K562 (cell line): Measurements from ENCODE around the gene TMEM139. TPM values are rescaled to one million over a fixed set of nuclear protein-coding genes. Genes with fewer than 3 reads are reported as not detected.

ENCODE experiments used
- NCOA1 ChIP-seq: fragments of 450-650 bp; IDR thresholded peaks from 2 replicates; pipeline ENCODE4 v1.6.1; 2016; ENCODE audit warnings: low read depth
- NFIC ChIP-seq: fragments of 450-650 bp; IDR thresholded peaks from 2 replicates; pipeline ENCODE4 v1.6.1; 2017; ENCODE audit warnings: mild to moderate bottlenecking, inconsistent platforms
- RAD51 ChIP-seq: fragments of 450-650 bp; IDR thresholded peaks from 2 replicates; pipeline ENCODE4 v1.7.1; 2016; ENCODE audit warnings: low read depth, mild to moderate bottlenecking, borderline replicate concordance
- SMAD4 ChIP-seq: fragments of 250-450 bp; sonication (Bioruptor Pico); conservative IDR thresholded peaks from 2 replicates; pipeline ENCODE4 v1.8.0; 2021; ENCODE audit warnings: inconsistent platforms, mild to moderate bottlenecking, moderate library complexity
- ZNF717 ChIP-seq: fragments of 250-450 bp; sonication (Bioruptor Pico); IDR thresholded peaks from 2 replicates; pipeline ENCODE4 v1.5.0; 2021
- polyA plus RNA-seq, 8 experiments: library from polyadenylated mRNA; depleted of rRNA in 4 of 8; stranded (reverse) in 5 of 8; unstranded in 3 of 8; fragments of >200 nt; fragmentation: Nextera tagmentation in 2 of 8; fragmentation: Illumina TruSeq in 1 of 8; extraction: Ambion mirVana in 2 of 8; extraction: Trizol in 1 of 8; gene quantifications; 2 replicates each; pipeline versions ENCODE4 v1.2.1 to v1.2.3, GENCODE V29; 2011 to 2014; ENCODE audit warnings: inconsistent platforms in 1 of 8, missing spikeins in 1 of 8
- total RNA-seq, 7 experiments: library from RNA; depleted of rRNA in 6 of 7; stranded (reverse); fragments of >200 nt in 6 of 7; fragmentation: Illumina TruSeq in 2 of 7; extraction: Trizol in 2 of 7; gene quantifications; 2 replicates each; pipeline versions ENCODE4 v1.2.1 to v1.2.3, GENCODE V29; 2011 to 2021; ENCODE audit warnings: low replicate concordance in 1 of 7
- TF ChIP-seq, protein P1 (sequence below): IDR thresholded peaks from 3 replicates; pipeline ENCODE4 v1.6.1; 2011; ENCODE audit warnings: borderline replicate concordance, mild to moderate bottlenecking, moderate library complexity; ENCODE audit not compliant: insufficient read length; ENCODE audit errors: extremely low read depth
- TF ChIP-seq, protein P2 (sequence below), 2 experiments: fragments of 450-650 bp; formaldehyde crosslinking in 1 of 2; IDR thresholded peaks; 2 replicates each; pipeline versions ENCODE4 v1.4.0 to v1.6.1; 2014 to 2020; ENCODE audit warnings: mild to moderate bottlenecking in 2 of 2, borderline replicate concordance in 1 of 2, low read depth in 1 of 2
- TF ChIP-seq, protein P3 (sequence below), 2 experiments: fragments of 150-350 bp in 1 of 2; IDR thresholded peaks; 2 replicates each; pipeline ENCODE4 v1.6.1; 2012 to 2016; ENCODE audit warnings: low read depth in 2 of 2, low read length in 2 of 2, mild to moderate bottlenecking in 1 of 2, moderate library complexity in 1 of 2
- TF ChIP-seq, protein P4 (sequence below): fragments of 250-450 bp; sonication (Bioruptor Pico); IDR thresholded peaks from 2 replicates; pipeline ENCODE4 v1.8.0; 2021; ENCODE audit warnings: moderate library complexity, mild to moderate bottlenecking, inconsistent platforms

Gene TMEM139
- total and polyA plus RNA-seq, 9 of the 15 experiments (the other 6 are each of a cell fraction or from before 2014, with no cell fraction given), result 0.27 to 1.8 (median 0.79) TPM

DNA sequence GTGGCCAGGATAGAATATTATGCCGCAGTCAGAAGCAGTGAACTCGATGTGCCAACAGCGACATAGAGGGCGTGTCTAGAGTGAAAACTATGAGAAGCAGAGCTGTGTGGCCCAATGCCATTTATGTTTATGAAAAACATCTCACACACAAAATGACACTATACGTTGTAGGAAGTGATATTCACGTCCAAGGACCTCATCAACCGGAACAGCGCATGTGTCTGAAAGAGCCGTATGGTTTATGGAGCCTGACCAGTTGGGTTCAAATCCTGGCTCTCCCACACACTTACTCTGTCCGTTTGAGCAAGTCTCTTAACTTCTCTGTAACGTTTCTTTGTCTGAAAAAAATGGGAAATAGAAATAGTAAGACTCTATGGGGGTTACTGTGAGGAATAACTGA is 42.5 kb upstream of the TMEM139 start (continued):
- TF ChIP-seq, protein P1, sequence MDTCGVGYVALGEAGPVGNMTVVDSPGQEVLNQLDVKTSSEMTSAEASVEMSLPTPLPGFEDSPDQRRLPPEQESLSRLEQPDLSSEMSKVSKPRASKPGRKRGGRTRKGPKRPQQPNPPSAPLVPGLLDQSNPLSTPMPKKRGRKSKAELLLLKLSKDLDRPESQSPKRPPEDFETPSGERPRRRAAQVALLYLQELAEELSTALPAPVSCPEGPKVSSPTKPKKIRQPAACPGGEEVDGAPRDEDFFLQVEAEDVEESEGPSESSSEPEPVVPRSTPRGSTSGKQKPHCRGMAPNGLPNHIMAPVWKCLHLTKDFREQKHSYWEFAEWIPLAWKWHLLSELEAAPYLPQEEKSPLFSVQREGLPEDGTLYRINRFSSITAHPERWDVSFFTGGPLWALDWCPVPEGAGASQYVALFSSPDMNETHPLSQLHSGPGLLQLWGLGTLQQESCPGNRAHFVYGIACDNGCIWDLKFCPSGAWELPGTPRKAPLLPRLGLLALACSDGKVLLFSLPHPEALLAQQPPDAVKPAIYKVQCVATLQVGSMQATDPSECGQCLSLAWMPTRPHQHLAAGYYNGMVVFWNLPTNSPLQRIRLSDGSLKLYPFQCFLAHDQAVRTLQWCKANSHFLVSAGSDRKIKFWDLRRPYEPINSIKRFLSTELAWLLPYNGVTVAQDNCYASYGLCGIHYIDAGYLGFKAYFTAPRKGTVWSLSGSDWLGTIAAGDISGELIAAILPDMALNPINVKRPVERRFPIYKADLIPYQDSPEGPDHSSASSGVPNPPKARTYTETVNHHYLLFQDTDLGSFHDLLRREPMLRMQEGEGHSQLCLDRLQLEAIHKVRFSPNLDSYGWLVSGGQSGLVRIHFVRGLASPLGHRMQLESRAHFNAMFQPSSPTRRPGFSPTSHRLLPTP, result no peak
- TF ChIP-seq RAD51, result no peak
- TF ChIP-seq, protein P2, sequence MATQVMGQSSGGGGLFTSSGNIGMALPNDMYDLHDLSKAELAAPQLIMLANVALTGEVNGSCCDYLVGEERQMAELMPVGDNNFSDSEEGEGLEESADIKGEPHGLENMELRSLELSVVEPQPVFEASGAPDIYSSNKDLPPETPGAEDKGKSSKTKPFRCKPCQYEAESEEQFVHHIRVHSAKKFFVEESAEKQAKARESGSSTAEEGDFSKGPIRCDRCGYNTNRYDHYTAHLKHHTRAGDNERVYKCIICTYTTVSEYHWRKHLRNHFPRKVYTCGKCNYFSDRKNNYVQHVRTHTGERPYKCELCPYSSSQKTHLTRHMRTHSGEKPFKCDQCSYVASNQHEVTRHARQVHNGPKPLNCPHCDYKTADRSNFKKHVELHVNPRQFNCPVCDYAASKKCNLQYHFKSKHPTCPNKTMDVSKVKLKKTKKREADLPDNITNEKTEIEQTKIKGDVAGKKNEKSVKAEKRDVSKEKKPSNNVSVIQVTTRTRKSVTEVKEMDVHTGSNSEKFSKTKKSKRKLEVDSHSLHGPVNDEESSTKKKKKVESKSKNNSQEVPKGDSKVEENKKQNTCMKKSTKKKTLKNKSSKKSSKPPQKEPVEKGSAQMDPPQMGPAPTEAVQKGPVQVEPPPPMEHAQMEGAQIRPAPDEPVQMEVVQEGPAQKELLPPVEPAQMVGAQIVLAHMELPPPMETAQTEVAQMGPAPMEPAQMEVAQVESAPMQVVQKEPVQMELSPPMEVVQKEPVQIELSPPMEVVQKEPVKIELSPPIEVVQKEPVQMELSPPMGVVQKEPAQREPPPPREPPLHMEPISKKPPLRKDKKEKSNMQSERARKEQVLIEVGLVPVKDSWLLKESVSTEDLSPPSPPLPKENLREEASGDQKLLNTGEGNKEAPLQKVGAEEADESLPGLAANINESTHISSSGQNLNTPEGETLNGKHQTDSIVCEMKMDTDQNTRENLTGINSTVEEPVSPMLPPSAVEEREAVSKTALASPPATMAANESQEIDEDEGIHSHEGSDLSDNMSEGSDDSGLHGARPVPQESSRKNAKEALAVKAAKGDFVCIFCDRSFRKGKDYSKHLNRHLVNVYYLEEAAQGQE (IDR thresholded peaks at IDR 0.05; ENCODE audit: borderline replicate concordance), result no peak
- TF ChIP-seq, protein P2 (CRISPR knock-in tag; IDR thresholded peaks at IDR 0.05; ENCODE audit: low read depth), result no peak
- no peak for TF ChIP-seq NCOA1
- TF ChIP-seq, protein P3, sequence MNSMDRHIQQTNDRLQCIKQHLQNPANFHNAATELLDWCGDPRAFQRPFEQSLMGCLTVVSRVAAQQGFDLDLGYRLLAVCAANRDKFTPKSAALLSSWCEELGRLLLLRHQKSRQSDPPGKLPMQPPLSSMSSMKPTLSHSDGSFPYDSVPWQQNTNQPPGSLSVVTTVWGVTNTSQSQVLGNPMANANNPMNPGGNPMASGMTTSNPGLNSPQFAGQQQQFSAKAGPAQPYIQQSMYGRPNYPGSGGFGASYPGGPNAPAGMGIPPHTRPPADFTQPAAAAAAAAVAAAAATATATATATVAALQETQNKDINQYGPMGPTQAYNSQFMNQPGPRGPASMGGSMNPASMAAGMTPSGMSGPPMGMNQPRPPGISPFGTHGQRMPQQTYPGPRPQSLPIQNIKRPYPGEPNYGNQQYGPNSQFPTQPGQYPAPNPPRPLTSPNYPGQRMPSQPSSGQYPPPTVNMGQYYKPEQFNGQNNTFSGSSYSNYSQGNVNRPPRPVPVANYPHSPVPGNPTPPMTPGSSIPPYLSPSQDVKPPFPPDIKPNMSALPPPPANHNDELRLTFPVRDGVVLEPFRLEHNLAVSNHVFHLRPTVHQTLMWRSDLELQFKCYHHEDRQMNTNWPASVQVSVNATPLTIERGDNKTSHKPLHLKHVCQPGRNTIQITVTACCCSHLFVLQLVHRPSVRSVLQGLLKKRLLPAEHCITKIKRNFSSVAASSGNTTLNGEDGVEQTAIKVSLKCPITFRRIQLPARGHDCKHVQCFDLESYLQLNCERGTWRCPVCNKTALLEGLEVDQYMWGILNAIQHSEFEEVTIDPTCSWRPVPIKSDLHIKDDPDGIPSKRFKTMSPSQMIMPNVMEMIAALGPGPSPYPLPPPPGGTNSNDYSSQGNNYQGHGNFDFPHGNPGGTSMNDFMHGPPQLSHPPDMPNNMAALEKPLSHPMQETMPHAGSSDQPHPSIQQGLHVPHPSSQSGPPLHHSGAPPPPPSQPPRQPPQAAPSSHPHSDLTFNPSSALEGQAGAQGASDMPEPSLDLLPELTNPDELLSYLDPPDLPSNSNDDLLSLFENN (IDR thresholded peaks at IDR 0.05; ENCODE audit: low read depth in 2 of 2, low read length in 2 of 2), result no peak
- TF ChIP-seq, protein P4, sequence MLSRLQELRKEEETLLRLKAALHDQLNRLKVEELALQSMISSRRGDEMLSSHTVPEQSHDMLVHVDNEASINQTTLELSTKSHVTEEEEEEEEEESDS (CRISPR knock-in tag), result no peak
- no peak for TF ChIP-seq SMAD4 (CRISPR knock-in tag)
- TF ChIP-seq ZNF717, result no peak
- TF ChIP-seq NFIC, result no peak
